ENCODE results near the gene CCDC183.
"Not testable (repeated sequence)": the region's sequence is repeated elsewhere in the genome, so short reads cannot be mapped to it uniquely, and the experiment has no call there.

Gene CCDC183

GRCh38 chr9:136838314-136839228 lies 42.4 kb downstream of the CCDC183 start:
- Histone ChIP-seq H4K20me1 (peaks cover 49% of the 10 kb centered on the region), H3K27me3 (no peaks in the 10 kb centered on the region), H3K4me2 (no peak overlapping the region), H3K4me3 (no peak overlapping the region), H3K27ac (no peak overlapping the region), H3K4me1 (peaks cover 38% of the 10 kb centered on the region), H3K9me3 (no peaks in the 10 kb centered on the region), H3K9ac (no peak overlapping the region), H3K36me3 (peaks cover 70% of the 10 kb centered on the region)
- no peak for TF ChIP-seq Cebpa-rat (IDR thresholded peaks at IDR 0.05)

DNA sequence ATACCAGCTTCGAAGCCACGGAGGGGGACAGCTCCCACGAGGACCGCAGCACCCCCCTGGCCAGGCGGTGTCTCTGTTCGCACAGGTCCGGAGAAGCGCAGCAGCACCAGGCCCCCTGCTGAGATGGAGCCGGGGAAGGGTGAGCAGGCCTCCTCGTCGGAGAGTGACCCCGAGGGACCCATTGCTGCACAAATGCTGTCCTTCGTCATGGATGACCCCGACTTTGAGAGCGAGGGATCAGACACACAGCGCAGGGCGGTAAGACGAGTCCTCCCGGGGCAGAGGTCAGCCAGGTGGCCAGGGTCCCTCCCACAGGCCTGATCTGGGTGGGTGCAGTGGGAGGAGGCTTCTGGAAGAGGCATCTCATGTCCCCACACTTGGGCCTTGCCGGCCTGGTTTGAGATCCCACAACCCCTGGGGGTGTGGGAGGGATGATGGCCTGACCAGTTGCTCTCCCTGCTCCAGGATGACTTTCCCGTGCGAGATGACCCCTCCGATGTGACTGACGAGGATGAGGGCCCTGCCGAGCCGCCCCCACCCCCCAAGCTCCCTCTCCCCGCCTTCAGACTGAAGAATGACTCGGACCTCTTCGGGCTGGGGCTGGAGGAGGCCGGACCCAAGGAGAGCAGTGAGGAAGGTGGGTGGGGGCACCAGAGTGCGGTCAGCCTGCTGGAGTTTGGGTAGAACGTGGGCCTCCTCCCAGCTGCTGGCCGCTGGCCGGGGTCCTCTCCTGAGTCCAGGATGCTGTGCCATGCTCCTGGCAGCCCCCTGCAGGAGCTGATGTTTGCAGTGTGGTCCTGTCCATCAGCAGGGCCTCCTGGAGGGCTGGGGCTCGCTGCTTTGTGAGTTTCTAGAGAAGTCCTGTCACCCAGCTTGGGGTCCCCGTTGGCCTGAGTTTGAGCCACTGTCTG lies 43.3 kb downstream of the CCDC183 start:
- peaks cover 61% of the 10 kb centered on the region for H3K36me3 ChIP-seq
- TF ChIP-seq Cebpa-rat (IDR thresholded peaks at IDR 0.05): no peak
- no peak overlapping the region for H3K4me3 ChIP-seq
- H3K27me3 ChIP-seq: peaks cover 7% of the 10 kb centered on the region
- H3K4me1 ChIP-seq: peaks cover 46% of the 10 kb centered on the region
- peaks cover 2% of the 10 kb centered on the region; the same call in 1 of the 2 replicates for H3K9me3 ChIP-seq
- H3K9ac ChIP-seq: no peak overlapping the region
- peaks cover 55% of the 10 kb centered on the region for H4K20me1 ChIP-seq
- H3K4me2 ChIP-seq: no peak overlapping the region
- H3K27ac ChIP-seq: no peak overlapping the region

GRCh38 chr9:136840140-136840876 lies 44.2 kb downstream of the CCDC183 start:
- no peak for TF ChIP-seq Cebpa-rat (IDR thresholded peaks at IDR 0.05)
- peaks cover 55% of the 10 kb centered on the region for H3K36me3 ChIP-seq
- no peak overlapping the region for H3K4me3 ChIP-seq
- peaks cover 7% of the 10 kb centered on the region; the same call in 1 of the 2 replicates for H3K9me3 ChIP-seq
- H3K27me3 ChIP-seq: peaks cover 15% of the 10 kb centered on the region
- peaks cover 58% of the 10 kb centered on the region for H4K20me1 ChIP-seq
- 0 out of 2 replicates have a peak overlapping the region, but pooled peaks have one; percentile 29 for H3K9ac ChIP-seq
- 0 out of 2 replicates have a peak overlapping the region, but pooled peaks have one; percentile 9 for H3K27ac ChIP-seq
- H3K4me2 ChIP-seq: peak overlapping the region; percentile 93
- H3K4me1 ChIP-seq: peaks cover 46% of the 10 kb centered on the region

GRCh38 chr9:136840877-136841645 lies 44.9 kb downstream of the CCDC183 start:
- Histone ChIP-seq H3K4me1 (peaks cover 46% of the 10 kb centered on the region), H3K9me3 (peaks cover 15% of the 10 kb centered on the region; the same call in 1 of the 2 replicates), H3K4me2 (peak overlapping the region; percentile 93), H3K4me3 (no peak overlapping the region), H3K36me3 (peaks cover 47% of the 10 kb centered on the region), H3K9ac (peak overlapping the region; percentile 29; the same call in 1 of the 2 replicates), H3K27me3 (peaks cover 22% of the 10 kb centered on the region), H3K27ac (0 out of 2 replicates have a peak overlapping the region, but pooled peaks have one; percentile 26), H4K20me1 (peaks cover 56% of the 10 kb centered on the region)
- no peak for TF ChIP-seq Cebpa-rat (IDR thresholded peaks at IDR 0.05)

GRCh38 chr9:136841646-136842379 lies 45.7 kb downstream of the CCDC183 start:
- Histone ChIP-seq H3K4me2 (peak overlapping the region; percentile 93), H3K27ac (0 out of 2 replicates have a peak overlapping the region, but pooled peaks have one; percentile 26), H3K36me3 (peaks cover 40% of the 10 kb centered on the region), H3K27me3 (peaks cover 30% of the 10 kb centered on the region), H3K9ac (peak overlapping the region; percentile 34; the same call in 1 of the 2 replicates), H3K4me1 (peaks cover 47% of the 10 kb centered on the region), H3K4me3 (peak overlapping the region; percentile 63), H3K9me3 (peaks cover 18% of the 10 kb centered on the region; the same call in 1 of the 2 replicates), H4K20me1 (peaks cover 52% of the 10 kb centered on the region)

- peaks cover 18% of the 10 kb centered on the region; the same call in 1 of the 2 replicates for H3K9me3 ChIP-seq
- peaks cover 52% of the 10 kb centered on the region for H4K20me1 ChIP-seq
- H3K36me3 ChIP-seq: peaks cover 35% of the 10 kb centered on the region
- H3K9ac ChIP-seq: peak within 1 kb of the TSS; percentile 53; the same call in 1 of the 2 replicates
- peaks cover 51% of the 10 kb centered on the region for H3K4me1 ChIP-seq
- H3K27ac ChIP-seq: peak within 1 kb of the TSS; percentile 50; the same call in 1 of the 2 replicates
- peak within 1 kb of the TSS; percentile 63 for H3K4me3 ChIP-seq
- H3K4me2 ChIP-seq: peak within 1 kb of the TSS; percentile 93
- peaks cover 33% of the 10 kb centered on the region for H3K27me3 ChIP-seq
These were observed 46.3 kb downstream of the CCDC183 start, which contains the start of gene AJM1 for GRCh38 chr9:136842380-136842948. AJM1 (plus strand) TSS chr9:136842478; CDS start chr9:136844415, 1,937 bp downstream.

DNA sequence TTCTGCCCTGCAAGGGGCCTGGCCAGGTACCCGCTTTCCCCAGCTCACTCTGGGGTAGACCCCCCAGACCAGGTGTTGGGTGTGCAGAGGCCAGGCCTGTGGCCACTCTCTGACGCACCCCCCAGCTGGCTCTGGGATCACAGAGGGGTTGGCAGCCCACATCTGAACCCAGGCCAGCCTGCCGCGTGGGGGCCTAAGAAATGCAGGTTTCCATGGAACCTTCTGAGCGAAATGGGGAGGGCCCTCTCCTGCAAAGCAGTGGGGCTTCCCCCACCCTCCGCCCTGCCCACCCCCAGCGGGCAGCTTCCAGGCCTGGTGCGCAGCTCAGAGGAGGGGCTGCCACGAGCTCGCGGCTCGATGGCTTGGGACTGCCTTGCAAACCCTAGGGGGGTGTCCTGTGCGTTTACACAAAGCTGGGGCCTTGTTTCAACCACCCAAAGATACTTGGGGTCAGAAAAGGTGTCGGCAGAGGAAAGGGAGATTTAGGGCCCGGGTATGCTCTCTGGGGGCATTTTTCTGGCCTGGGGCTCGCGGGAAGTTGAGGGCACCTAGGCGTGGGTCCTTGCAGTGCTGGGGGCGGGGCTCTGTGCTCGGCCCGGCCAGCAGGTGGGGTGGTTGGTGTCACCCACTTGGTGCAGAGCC lies 47.1 kb downstream of the CCDC183 start:
- 0 out of 2 replicates have a peak overlapping the region, but pooled peaks have one; percentile 53 for H3K9ac ChIP-seq
- H4K20me1 ChIP-seq: peaks cover 52% of the 10 kb centered on the region
- H3K9me3 ChIP-seq: peaks cover 18% of the 10 kb centered on the region; the same call in 1 of the 2 replicates
- peaks cover 27% of the 10 kb centered on the region for H3K36me3 ChIP-seq
- peak overlapping the region; percentile 86 for H3K4me2 ChIP-seq
- H3K4me1 ChIP-seq: peaks cover 59% of the 10 kb centered on the region
- H3K27ac ChIP-seq: not testable (repeated sequence)
- H3K27me3 ChIP-seq: peaks cover 41% of the 10 kb centered on the region
- peak overlapping the region; percentile 44; the same call in 1 of the 2 replicates for H3K4me3 ChIP-seq

DNA sequence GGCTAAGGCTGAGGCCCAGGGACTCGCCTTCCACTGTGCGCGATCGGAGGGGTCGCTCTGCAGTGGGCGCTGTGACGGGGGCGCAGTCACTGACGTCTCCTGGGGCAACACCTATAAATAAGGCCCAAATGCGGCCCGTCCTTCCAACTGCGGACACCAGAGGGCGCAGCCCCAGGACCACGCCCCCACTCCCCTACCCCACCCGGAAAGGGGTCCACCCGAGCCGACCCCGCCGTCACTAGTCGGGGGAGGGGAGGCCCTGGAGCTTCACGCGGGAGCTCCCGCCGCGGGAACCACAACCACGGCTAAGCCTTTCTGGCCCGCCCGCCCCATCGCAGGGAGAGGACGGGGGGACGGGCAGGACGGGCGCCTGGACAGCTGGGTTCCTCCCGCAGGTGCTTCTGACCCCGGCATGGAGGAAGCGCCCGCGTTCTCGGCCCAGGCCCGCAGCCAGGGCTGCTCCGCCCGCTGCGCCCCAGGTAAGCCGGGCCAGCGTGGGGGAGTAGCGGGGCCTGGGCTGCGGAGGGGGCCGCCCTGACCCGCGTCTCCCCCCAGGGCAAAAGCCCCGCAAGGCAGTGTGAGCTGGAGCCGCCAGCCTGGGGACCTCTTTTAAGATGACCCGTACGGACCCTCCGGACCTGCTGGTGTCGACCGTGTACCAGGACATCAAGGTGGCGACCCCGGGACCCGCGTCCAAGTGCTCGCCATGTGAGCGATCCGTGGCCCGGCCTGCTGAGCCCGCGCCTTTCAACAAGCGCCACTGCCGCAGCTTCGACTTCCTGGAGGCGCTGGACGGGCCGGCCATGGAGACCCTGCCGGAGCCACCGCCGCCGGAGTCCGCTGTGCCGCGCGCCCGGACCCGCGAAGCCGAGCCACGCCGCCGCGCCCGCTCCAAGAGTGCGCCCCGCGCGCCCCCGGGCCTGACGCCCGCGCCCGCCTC lies 47.9 kb downstream of the CCDC183 start:
- peak overlapping the region; percentile 86 for H3K4me2 ChIP-seq
- H3K27ac ChIP-seq: not testable (repeated sequence)

More for the DNA sequence above, 47.9 kb downstream of the CCDC183 start:
- H3K4me3 ChIP-seq: peak overlapping the region; percentile 44; the same call in 1 of the 2 replicates
- not testable (repeated sequence) for H3K9ac ChIP-seq
- peaks cover 60% of the 10 kb centered on the region for H3K4me1 ChIP-seq
- peaks cover 18% of the 10 kb centered on the region; the same call in 1 of the 2 replicates for H3K9me3 ChIP-seq
- H4K20me1 ChIP-seq: peaks cover 51% of the 10 kb centered on the region
- H3K36me3 ChIP-seq: peaks cover 19% of the 10 kb centered on the region
- H3K27me3 ChIP-seq: peaks cover 41% of the 10 kb centered on the region

Measured in BLaER1 (cell line).